HuH-7.5 (cell line): ENCODE measurements around the gene GINS2.

Experiments
- DNase-seq: peaks from one replicate; pipeline ENCODE4 v3.0.0; 2011; ENCODE audit warnings: low spot score

Gene GINS2

DNA sequence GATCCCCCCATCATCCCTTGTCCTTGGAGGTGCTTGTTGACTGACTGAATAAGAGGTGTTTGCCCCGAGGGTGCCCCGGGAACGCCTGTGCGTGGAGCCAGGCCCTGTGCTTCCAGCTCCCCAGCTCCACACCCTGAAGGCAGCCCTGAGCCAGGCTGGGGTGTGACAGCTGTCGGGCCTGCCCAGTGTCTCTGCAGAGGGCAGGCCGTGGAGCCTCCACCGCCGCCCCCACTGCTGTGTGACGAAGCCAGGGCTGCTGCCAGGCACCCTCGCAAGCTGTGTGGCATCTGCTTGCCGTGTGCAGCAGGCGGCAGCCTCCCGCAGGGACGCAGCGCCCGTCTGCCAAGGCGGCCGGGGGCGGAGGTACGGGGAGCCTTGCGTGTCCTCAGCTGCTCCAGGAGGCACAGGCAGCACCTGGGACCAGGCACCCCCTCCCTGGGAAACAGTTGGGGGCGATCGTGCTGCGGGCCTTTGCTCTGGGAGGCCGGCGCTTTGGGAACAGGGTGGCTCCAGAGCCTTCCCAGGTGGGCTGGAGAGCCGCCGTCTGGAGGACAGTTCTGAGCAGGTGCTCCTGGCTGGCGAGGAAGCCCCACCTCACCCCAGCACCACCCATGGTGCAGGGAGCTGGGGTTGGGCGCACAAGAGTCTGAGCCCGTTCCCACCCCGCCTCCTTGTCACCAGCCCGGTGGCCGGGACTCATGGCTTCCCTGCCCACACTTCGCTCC lies 49.1 kb downstream of the GINS2 start:
- DNase-seq: no peak

GRCh38 chr16:85638695-85639409 lies 49.9 kb downstream of the GINS2 start:
- DNase-seq: no peak

GRCh38 chr16:85637808-85638647 lies 50.7 kb downstream of the GINS2 start:
- no peak for DNase-seq

DNA sequence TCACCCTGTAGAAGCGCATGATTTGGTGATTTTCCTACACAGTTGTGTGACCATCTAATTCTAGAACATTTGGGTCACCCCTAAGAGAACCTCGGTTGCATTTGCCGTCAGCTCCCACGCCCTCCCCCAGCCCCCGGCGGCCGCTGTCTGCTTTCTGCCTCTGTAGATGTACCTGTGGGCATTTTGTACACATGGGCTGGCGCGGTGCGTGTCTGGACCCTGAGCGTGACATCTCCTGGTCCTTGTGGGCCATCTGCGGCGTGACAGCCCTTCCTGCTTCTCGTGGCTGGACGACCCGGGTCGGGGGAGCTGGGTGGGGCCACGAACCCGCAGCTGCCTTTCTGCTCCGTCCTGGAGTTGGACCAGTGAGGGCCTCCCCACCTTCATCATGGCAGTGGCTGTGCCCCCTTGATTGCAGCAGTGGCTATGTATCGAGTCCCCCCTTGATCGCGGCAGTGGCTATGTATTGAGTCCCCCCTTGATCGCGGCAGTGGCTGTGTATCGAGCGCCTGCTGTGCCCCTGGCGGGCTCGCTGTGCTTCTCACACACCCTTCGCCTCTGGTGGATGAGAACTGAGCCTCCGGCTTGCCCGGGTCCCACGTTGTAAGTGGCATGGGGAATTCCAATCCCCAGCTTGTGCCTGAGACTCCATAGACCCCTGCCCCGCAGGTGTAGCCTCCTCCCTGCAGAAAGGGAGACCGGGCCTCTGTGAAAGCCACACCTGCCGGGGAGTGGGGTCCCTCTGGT lies 51.5 kb downstream of the GINS2 start:
- DNase-seq: no peak

- no peak for DNase-seq
Observed at GRCh38 chr16:85636234-85636812, 52.4 kb downstream of the GINS2 start.

DNA sequence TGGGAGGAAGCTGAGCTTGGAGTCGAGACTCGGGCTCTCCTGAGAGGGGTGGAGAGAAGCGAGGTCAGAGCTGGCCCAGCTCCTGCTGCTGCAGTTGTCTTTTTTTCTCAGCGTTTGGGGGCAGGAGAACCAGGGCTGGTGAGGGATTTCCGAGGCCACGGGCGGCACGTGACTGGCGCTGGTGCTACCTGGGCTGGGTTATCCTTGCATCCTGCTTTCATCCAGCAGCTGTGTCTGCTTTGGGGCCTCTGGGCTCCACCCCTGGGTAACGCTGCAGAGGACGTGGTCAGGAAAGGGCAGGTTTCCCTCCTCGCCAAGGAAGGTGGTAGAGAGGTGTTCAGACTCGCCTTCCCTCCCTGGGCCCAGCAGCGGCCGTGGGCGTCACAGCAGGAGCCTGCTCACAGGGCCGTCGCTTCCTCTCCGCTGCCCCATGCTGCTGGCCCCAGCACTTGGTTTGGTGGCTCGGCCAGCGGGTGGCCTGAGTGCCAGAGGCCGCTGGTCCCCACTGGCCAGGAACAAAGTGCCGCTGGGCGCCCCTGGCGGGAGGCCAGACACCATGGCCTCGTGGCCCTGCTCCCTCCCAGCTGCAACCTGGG lies 53.1 kb downstream of the GINS2 start:
- DNase-seq: no peak

DNA sequence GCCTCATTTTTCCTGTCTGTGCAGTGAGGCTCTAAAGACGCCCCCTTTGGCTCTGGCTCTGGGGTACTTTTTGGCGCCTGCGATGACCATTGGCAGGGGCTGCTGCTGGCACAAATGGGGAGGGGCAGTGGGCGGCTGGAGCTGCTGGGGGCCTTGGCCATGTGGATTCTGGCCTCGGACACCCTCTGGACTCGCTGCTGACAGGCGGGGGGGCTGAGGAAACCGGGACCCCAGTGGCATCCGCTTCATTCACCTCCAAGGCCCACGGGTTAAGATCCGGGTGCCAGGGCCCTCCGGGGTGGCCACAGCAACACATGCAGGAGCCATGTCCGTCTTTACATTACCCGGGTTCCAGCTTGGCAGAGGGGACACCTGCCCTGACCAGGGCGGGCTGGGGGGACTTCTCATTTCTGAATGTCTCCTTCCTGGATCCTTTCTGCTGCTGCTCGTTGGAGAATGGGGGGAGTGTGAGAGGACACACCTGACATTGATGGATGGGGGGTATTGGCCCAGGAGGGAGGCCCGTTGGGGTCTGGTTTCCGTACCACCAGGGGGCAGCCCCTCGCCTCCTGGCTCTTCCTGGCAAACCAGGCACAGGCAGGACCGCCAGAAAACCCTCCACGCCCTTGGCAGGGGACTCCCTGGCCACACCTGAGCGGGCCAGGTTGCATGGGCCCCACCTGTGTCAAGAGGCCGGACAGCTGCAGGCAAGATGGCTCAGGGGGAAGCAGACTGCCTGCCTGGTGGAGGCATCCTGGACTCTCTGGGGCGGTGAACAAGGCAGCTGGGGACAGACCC lies 53.8 kb downstream of the GINS2 start:
- DNase-seq: no peak

GRCh38 chr16:85633888-85634287 lies 54.9 kb downstream of the GINS2 start:
- no peak for DNase-seq

- DNase-seq: no peak
Observed at GRCh38 chr16:85633438-85633743, 55.4 kb downstream of the GINS2 start.

DNA sequence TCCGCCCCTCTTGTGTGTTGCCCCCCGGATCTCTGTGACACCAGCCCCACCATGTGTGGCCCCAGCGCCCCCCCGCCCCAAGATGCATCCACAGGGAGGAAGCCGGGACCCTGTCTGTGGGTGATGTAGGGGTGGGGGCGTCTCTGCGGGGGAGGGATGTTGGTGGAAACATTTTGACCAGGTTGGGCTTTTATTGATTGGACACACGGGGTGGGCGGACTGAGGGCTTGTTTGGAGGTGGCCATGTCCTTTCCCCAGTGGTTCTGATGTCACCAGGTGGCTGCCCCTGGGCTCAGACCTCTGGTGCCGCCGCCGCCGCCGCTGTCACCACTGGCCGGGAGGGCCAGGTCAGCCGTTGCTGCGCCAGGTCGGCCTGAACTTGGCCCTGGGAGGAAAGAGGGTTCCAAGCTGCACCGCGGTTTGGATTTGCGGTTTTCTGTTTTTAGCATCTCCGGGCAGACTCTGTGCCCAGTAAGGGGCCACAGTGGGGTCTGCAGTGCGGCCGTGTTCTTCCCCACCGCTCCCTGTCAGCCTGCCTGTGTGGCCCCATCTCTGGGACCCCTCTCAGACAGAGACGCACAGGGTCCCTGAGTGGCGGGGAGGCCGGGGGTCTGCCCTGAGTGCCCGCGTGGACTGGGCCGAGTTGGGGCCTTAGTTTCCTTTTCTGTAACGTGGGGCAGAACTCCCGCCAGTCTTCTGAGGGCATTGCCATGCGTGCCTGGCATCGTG lies 55.9 kb downstream of the GINS2 start:
- DNase-seq: no peak

DNA sequence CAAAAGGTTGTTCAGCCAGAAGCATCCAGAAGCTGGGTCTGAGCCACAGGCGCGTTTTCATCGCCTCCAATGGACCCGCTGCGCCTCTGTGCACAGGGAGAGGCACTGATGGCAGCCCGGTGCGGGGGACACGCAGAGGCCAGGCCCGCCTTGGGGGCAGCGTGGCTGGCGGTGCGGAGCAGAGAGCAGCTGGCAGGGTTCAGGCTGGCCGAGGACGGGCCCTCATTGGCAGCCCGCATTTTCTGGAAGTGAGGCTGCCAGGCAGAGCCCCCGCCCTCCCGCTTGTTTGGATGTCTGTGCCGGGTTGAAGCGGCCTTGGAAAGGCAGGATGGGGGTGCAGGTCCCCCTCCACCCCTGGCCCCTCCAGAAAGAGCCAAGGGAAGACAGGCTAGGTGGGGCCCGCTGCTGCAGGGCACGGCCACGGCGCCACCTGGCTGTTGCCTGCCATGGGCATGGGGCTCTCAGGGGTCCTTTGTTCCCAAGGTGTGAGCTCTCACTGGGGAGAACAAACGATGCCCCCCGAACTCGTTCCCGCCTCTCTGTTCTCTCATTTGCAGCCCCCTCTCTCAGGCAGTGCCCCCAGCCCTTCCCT lies 56.9 kb downstream of the GINS2 start:
- DNase-seq: no peak

- DNase-seq: no peak
Observed at GRCh38 chr16:85631230-85631629, 57.5 kb downstream of the GINS2 start.

DNA sequence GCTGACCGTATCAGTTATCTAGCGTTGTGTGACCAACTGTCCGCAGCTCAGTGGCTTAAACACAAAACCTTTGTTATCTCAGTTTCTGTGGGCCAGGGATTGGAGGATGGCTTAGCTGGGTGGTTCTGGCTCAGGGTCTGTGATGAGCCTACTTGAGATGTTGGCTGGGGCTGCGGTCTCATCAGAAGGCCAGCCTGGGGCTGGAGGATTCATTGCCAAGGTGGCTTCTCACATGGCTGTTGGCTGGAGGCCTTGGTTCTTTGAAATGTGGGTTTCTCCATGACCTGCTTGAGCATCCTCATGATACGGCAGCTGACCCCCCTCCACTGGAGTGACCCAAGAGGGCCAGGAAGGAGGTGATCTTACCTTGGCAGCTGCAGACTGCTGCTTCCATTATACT lies 58.9 kb downstream of the GINS2 start:
- DNase-seq: no peak

DNA sequence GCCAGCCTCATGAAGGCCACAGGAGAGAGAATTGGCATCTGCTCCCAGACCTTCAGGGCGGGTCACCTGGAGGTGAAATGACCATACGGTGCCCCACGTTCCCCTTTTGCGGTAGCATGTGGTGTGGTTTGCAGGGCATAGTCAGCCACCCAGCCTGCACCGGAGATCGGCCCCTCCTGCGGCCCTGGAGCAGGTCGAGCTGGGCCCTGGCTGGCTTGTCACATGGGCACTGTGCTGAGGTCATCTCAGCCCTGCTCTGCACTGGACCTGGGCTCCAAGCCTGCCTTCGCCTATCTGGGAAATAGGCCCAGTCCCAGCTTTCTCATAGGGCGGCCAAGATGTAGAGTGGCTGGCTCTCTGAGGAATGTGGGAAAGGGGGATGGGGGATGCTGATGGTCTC lies 59.4 kb downstream of the GINS2 start:
- no peak for DNase-seq

DNA sequence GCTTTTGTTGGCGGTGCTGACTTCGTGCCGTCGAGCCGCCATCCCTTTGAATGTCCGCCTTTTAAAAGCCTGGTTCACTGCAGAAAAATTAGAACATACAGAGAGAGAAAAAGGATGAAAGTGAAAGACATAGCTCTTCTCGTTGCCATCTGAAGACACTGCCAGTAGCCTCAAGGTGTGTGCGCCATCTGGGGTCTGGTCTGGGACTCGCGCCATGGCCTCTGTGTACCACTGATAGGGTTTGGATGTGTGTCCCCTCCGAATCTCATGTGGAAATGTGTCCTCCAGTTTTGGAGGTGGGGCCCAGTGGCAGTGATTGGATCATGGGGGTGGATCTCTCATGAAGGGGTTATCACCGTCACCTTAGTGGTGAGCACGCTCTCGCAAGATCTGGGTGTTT lies 60.1 kb downstream of the GINS2 start:
- no peak for DNase-seq

DNA sequence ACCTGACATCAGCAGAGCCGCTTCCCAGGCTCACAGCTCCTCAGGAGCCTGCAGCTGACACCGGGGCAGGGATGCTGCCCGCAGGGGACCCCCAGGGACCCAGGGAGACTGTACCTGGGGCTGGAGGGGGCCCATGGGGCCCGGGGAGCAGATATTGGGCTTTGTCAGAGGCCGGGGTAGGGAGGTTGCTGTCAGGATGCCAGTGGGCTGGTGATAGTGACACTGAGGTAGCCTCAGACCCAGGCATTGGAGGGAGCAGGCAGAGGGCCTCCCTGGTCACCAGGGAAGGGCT lies 60.5 kb downstream of the GINS2 start:
- DNase-seq: no peak

GRCh38 chr16:85627526-85628264 lies 61.1 kb downstream of the GINS2 start:
- DNase-seq: no peak

DNA sequence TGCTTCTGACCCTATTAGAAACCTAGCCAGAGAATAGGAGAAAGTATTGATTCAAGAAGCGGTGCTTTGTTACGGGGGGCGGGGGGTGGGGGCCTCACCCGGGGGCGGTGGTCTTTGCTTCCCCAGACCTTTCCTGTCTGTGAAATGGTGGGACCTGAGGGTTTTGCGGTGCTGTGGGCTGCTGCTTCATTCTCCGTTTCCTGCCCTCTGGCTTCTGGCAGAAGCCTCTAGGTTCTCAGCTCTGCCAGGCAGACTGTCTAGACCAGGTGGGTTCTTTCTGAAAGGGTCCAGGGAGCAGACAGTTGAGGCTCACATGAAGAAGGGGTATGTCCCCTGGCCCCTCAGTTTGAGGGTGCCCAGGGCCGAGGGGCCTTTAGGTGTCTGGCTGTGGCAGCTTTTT lies 61.7 kb downstream of the GINS2 start:
- DNase-seq: no peak
